K562 (cell line): ENCODE measurements around the gene LYST. TPM values are rescaled to one million over a fixed set of nuclear protein-coding genes. Genes with fewer than 3 reads are reported as not detected.

Experiments
- ATAC-seq: fragments of 200-7000 bp; cut with Tn5 transposase; 3 replicates; pipeline ENCODE4 v1.9.1; 2020; ENCODE audit warnings: moderate library complexity
- BruUV-seq: library from RNA; stranded (reverse); fragments of 400-500 nt; replicated peaks from 2 replicates; lab custom pipeline; 2021; lab: Mats Ljungman, UMichigan
- CTCF ChIA-PET: fragments of 300-600 bp; formaldehyde crosslinking; extraction: SDS; loops from one replicate; lab custom pipeline; 2021; ENCODE audit warnings: low intra/inter-chr PET ratio; lab: Yijun Ruan, JAX
- POLR2A ChIA-PET: fragments of 300-600, 350-650 bp; sonication (Branson Sonifier 250); formaldehyde crosslinking; extraction: SDS; loops from one replicate; lab custom pipeline; 2021; ENCODE audit warnings: antibody characterized with exemption, inconsistent platforms; lab: Yijun Ruan, JAX
- DNase-seq, 4 experiments: peaks; one replicate each; pipeline versions ENCODE4 v3.0.0 to v3.0.0-alpha.2; 2011 to 2018; ENCODE audit warnings: low spot score in 3 of 4, mixed read lengths in 3 of 4; ENCODE audit errors: extremely low read depth in 1 of 4
- FAIRE-seq: peaks from 2 replicates; lab custom pipeline; 2011; peaks lifted over from hg19 to GRCh38; lab: Jason Lieb, UNC
- H2AFZ ChIP-seq: 2 replicates; pipeline ENCODE4 v1.6.0; 2011; ENCODE audit warnings: low read depth, low read length, control low read depth, inconsistent platforms
- H3K27ac ChIP-seq: fragments of 200-600 bp; 3 replicates; pipeline ENCODE4 v1.8.0; 2011; ENCODE audit warnings: low read depth, mild to moderate bottlenecking, control low read depth, inconsistent platforms, low read length, moderate library complexity, mixed read lengths; ENCODE audit errors: extremely low read depth
- H3K27me3 ChIP-seq, 2 experiments: fragments of 300-600 bp in 1 of 2; 2 replicates in 1 of 2; 3 replicates in 1 of 2; pipeline versions ENCODE4 v1.6.0 to v1.8.0; 2011; ENCODE audit warnings: inconsistent platforms in 2 of 2, low read length in 2 of 2, mild to moderate bottlenecking in 1 of 2, mixed read lengths in 1 of 2, moderate library complexity in 1 of 2; ENCODE audit not compliant: control insufficient read depth in 2 of 2, insufficient read depth in 2 of 2
- H3K36me3 ChIP-seq: fragments of 300-600 bp; 3 replicates; pipeline ENCODE4 v1.8.0; 2011; ENCODE audit warnings: mild to moderate bottlenecking, low read length, inconsistent platforms; ENCODE audit not compliant: control insufficient read depth, insufficient read depth
- H3K4me1 ChIP-seq, 2 experiments: fragments of 200-600 bp in 1 of 2; replicated peaks in 1 of 2; 2 replicates in 1 of 2; 3 replicates in 1 of 2; pipeline versions ENCODE4 v1.5.1 to v1.8.0; 2011; ENCODE audit warnings: inconsistent platforms in 2 of 2, low read length in 2 of 2, mild to moderate bottlenecking in 1 of 2, mixed read lengths in 1 of 2, moderate library complexity in 1 of 2; ENCODE audit not compliant: control insufficient read depth in 2 of 2, insufficient read depth in 2 of 2
- H3K4me2 ChIP-seq: 2 replicates; pipeline ENCODE4 v1.6.1; 2011; ENCODE audit warnings: low read length, control low read depth, inconsistent platforms, mixed read lengths; ENCODE audit not compliant: insufficient read depth
- H3K4me3 ChIP-seq: fragments of 200-600 bp; sonication (generic), shearing (Covaris generic); 2 replicates; pipeline ENCODE4 v1.5.1; 2016; ENCODE audit warnings: control low read depth, inconsistent platforms
- H3K79me2 ChIP-seq: fragments of 200-600 bp; 3 replicates; pipeline ENCODE4 v1.8.0; 2011; ENCODE audit warnings: low read length, inconsistent platforms; ENCODE audit not compliant: control insufficient read depth, insufficient read depth
- H3K9ac ChIP-seq, 2 experiments: 2 replicates each; pipeline versions ENCODE4 v1.6.0 to v1.6.1; 2011; ENCODE audit warnings: low read depth in 2 of 2, low read length in 2 of 2, control low read depth in 1 of 2, inconsistent platforms in 1 of 2, mild to moderate bottlenecking in 1 of 2, mixed read lengths in 1 of 2; ENCODE audit not compliant: insufficient read depth in 1 of 2
- H3K9me1 ChIP-seq: one replicate; pipeline ENCODE4 v1.6.0; 2011; ENCODE audit warnings: inconsistent platforms, mild to moderate bottlenecking, low read length, moderate library complexity; ENCODE audit not compliant: control insufficient read depth, insufficient read depth
- H3K9me3 ChIP-seq: replicated peaks from 2 replicates; pipeline ENCODE4 v1.5.1; 2011; ENCODE audit warnings: low read depth, low read length, inconsistent platforms; ENCODE audit not compliant: control insufficient read depth, insufficient read depth
- H4K20me1 ChIP-seq: replicated peaks from 2 replicates; pipeline ENCODE4 v1.6.1; 2011; ENCODE audit warnings: low read length, inconsistent platforms, mixed read lengths; ENCODE audit not compliant: control insufficient read depth, insufficient read depth
- SP1 ChIP-seq: sonication (generic); formaldehyde crosslinking; IDR thresholded peaks from 2 replicates; pipeline ENCODE4 v1.8.1; 2022; ENCODE audit warnings: mild to moderate bottlenecking, missing genetic modification reagents
- TAL1 ChIP-seq: fragments of 450-650 bp; IDR thresholded peaks from 2 replicates; pipeline ENCODE4 v1.6.1; 2016; ENCODE audit warnings: mild to moderate bottlenecking
- ZNF224 ChIP-seq: sonication (generic); formaldehyde crosslinking; IDR thresholded peaks from 2 replicates; pipeline ENCODE4 v1.8.0; 2022; ENCODE audit warnings: mild to moderate bottlenecking, missing genetic modification reagents
- WGBS: fragments of 100-300 bp; shearing (Covaris generic); methylation state at CpG from one replicate; pipeline ENCODE4 v1.1.6; 2016; ENCODE audit warnings: low coverage, mixed read lengths; ENCODE audit not compliant: insufficient coverage; ENCODE audit errors: missing lambda C conversion rate; 5-methylcytosine and 5-hydroxymethylcytosine counted together
- in situ Hi-C: fragments of 300-500 bp; cut with MboI; formaldehyde crosslinking; loops from 4 replicates; pipeline ENCODE4 v1.15.0; 2018; ENCODE audit warnings: inconsistent platforms, mixed read lengths
- intact Hi-C: fragments of 100-400 bp; cut with micrococcal nuclease; formaldehyde crosslinking; loops from 2 replicates; pipeline ENCODE4 v1.14.2; 2022
- polyA plus RNA-seq, 8 experiments: library from polyadenylated mRNA; depleted of rRNA in 4 of 8; stranded (reverse) in 5 of 8; unstranded in 3 of 8; fragments of >200 nt; fragmentation: Nextera tagmentation in 2 of 8; fragmentation: Illumina TruSeq in 1 of 8; extraction: Ambion mirVana in 2 of 8; extraction: Trizol in 1 of 8; gene quantifications; 2 replicates each; pipeline versions ENCODE4 v1.2.1 to v1.2.3, GENCODE V29; 2011 to 2014; ENCODE audit warnings: inconsistent platforms in 1 of 8, missing spikeins in 1 of 8
- total RNA-seq, 7 experiments: library from RNA; depleted of rRNA in 6 of 7; stranded (reverse); fragments of >200 nt in 6 of 7; fragmentation: Illumina TruSeq in 2 of 7; extraction: Trizol in 2 of 7; gene quantifications; 2 replicates each; pipeline versions ENCODE4 v1.2.1 to v1.2.3, GENCODE V29; 2011 to 2021; ENCODE audit warnings: low replicate concordance in 1 of 7
- TF ChIP-seq, protein P1 (sequence below): IDR thresholded peaks from 3 replicates; pipeline ENCODE4 v1.6.1; 2011; ENCODE audit warnings: borderline replicate concordance, mild to moderate bottlenecking, moderate library complexity; ENCODE audit not compliant: insufficient read length; ENCODE audit errors: extremely low read depth

LYST gene
- total and polyA plus RNA-seq, 9 of the 15 experiments (the other 6 are each of a cell fraction or from before 2014, with no cell fraction given), result 0.73 to 2.4 (median 1.4) TPM

DNA sequence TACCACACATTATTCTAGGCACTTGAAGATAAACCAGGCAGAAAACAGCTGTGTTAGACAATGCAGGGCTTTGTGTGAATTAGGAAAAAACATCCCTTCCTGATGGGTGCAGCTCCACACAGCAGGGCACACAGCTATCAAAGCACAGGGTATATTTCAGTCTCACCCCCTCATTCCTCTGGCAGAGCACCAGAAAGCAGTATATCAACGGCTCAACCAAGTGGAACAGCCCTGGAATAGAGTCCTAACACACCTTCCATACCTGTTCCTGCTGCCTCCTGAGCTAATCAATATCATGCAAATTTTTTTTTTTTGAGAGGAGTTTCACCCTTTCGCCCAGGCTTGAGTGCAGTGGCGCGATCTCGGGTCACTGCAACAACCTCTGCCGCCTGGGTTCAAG is 32.1 kb downstream of the LYST start:
- H3K4me2 ChIP-seq, result no peak overlapping the region
- DNase-seq (no peak), ATAC-seq (no peak; the same call in 2 of the 3 replicates), FAIRE-seq (no peak)
- H3K27me3 ChIP-seq, result peaks cover 5 to 11% of the 10 kb centered on the region in 2 experiments; a peak in 4 of 5 replicates
- no peaks in the 10 kb centered on the region for H3K9me3 ChIP-seq
- POLR2A ChIA-PET, result interaction anchor here (0.7 to 1.3 kb wide), 3 partner anchors 32 to 1649 kb away, joined by 3 to 7 read pairs (median 3); partner anchors contain the start of gene LYST
- BruUV-seq, result no TSS peak
- no peaks in the 10 kb centered on the region for H4K20me1 ChIP-seq
- no peak overlapping the region for H3K9ac ChIP-seq
- no peaks in the 10 kb centered on the region for H3K4me1 ChIP-seq
- H3K4me3 ChIP-seq, result no peak overlapping the region
- in situ Hi-C loops, result no loop called here
- no peaks in the 10 kb centered on the region for H3K36me3 ChIP-seq
- no peak for TF ChIP-seq ZNF224 (CRISPR knock-in tag)
- TF ChIP-seq, protein P1, sequence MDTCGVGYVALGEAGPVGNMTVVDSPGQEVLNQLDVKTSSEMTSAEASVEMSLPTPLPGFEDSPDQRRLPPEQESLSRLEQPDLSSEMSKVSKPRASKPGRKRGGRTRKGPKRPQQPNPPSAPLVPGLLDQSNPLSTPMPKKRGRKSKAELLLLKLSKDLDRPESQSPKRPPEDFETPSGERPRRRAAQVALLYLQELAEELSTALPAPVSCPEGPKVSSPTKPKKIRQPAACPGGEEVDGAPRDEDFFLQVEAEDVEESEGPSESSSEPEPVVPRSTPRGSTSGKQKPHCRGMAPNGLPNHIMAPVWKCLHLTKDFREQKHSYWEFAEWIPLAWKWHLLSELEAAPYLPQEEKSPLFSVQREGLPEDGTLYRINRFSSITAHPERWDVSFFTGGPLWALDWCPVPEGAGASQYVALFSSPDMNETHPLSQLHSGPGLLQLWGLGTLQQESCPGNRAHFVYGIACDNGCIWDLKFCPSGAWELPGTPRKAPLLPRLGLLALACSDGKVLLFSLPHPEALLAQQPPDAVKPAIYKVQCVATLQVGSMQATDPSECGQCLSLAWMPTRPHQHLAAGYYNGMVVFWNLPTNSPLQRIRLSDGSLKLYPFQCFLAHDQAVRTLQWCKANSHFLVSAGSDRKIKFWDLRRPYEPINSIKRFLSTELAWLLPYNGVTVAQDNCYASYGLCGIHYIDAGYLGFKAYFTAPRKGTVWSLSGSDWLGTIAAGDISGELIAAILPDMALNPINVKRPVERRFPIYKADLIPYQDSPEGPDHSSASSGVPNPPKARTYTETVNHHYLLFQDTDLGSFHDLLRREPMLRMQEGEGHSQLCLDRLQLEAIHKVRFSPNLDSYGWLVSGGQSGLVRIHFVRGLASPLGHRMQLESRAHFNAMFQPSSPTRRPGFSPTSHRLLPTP, result no peak
- no peak for TF ChIP-seq TAL1
- no peak for TF ChIP-seq SP1
- 3% methylated on average over 6 of the region's 6 CpGs for WGBS
- no peaks in the 10 kb centered on the region for H3K9me1 ChIP-seq
- CTCF ChIA-PET, result no interaction called here
- no peak overlapping the region for H3K27ac ChIP-seq
- no peaks in the 10 kb centered on the region for H3K79me2 ChIP-seq
- intact Hi-C loops, result no loop called here
- no peak overlapping the region for H2AFZ ChIP-seq
